Panc1 (cell line): ENCODE data around the gene ALX1. TPM values are rescaled to one million over a fixed set of nuclear protein-coding genes. Genes with fewer than 3 reads are reported as not detected.

Source experiments
- ATAC-seq: fragments of 200-7000 bp; cut with Tn5 transposase; 2 replicates; pipeline ENCODE4 v1.9.1; 2020; ENCODE audit warnings: mild to moderate bottlenecking, moderate library complexity
- BruUV-seq: library from RNA; stranded (reverse); fragments of 400-500 nt; replicated peaks from 2 replicates; lab custom pipeline; 2021; lab: Mats Ljungman, UMichigan
- CTCF ChIA-PET: fragments of 300-600 bp; sonication (Branson Sonifier 250); formaldehyde crosslinking; loops from one replicate; lab custom pipeline; 2022; ENCODE audit warnings: antibody characterized with exemption; lab: Charles Lee
- POLR2A ChIA-PET: fragments of 300-600 bp; sonication (Branson Sonifier 250); formaldehyde crosslinking; loops from one replicate; lab custom pipeline; 2022; ENCODE audit warnings: antibody characterized with exemption; lab: Charles Lee
- DNase-seq: peaks from one replicate; pipeline ENCODE4 v3.0.0-alpha.2; 2010; ENCODE audit warnings: low read depth, low spot score
- H3K27ac ChIP-seq: 2 replicates; pipeline ENCODE4 v1.5.1; 2011; ENCODE audit warnings: mild to moderate bottlenecking, low read length, inconsistent platforms
- H3K27me3 ChIP-seq: fragments of 200-500 bp; sonication (Bioruptor generic); 2 replicates; pipeline ENCODE4 v1.6.0; 2014; ENCODE audit warnings: low read length, inconsistent platforms; ENCODE audit not compliant: control insufficient read depth, insufficient read depth
- H3K36me3 ChIP-seq: fragments of 200-500 bp; sonication (Bioruptor generic); 2 replicates; pipeline ENCODE4 v1.5.1; 2014; ENCODE audit warnings: inconsistent platforms, mild to moderate bottlenecking, low read length, moderate library complexity; ENCODE audit not compliant: control insufficient read depth, insufficient read depth
- H3K4me1 ChIP-seq: 2 replicates; pipeline ENCODE4 v1.5.1; 2011; ENCODE audit warnings: inconsistent platforms, mild to moderate bottlenecking, low read length, moderate library complexity; ENCODE audit not compliant: control insufficient read depth, insufficient read depth
- H3K4me3 ChIP-seq, 2 experiments: 2 replicates each; pipeline ENCODE4 v1.5.1; 2011 to 2012; ENCODE audit warnings: low read depth in 2 of 2, low read length in 2 of 2, mild to moderate bottlenecking in 2 of 2, inconsistent platforms in 1 of 2, moderate library complexity in 1 of 2
- H3K9me3 ChIP-seq: fragments of 200-500 bp; sonication (Bioruptor generic); 2 replicates; pipeline ENCODE4 v1.5.1; 2014; ENCODE audit warnings: low read depth, mild to moderate bottlenecking, inconsistent platforms, low read length, moderate library complexity; ENCODE audit not compliant: control insufficient read depth, insufficient read depth
- POLR2AphosphoS5 ChIP-seq: IDR thresholded peaks from 2 replicates; pipeline ENCODE4 v1.6.1; 2012; ENCODE audit warnings: mild to moderate bottlenecking, low read depth, low read length, moderate library complexity
- SIN3A ChIP-seq: IDR thresholded peaks from 2 replicates; pipeline ENCODE4 v1.6.1; 2012; ENCODE audit warnings: low read depth, mild to moderate bottlenecking, low read length, moderate library complexity, borderline replicate concordance; ENCODE audit not compliant: insufficient read depth
- TCF7L2 ChIP-seq: IDR thresholded peaks from 2 replicates; pipeline ENCODE4 v1.6.1; 2011; ENCODE audit warnings: mild to moderate bottlenecking, low read depth, low read length, inconsistent platforms
- in situ Hi-C: cut with HindIII; loops from 2 replicates; pipeline ENCODE4 v1.10.0; 2016; ENCODE audit warnings: low sequenced_read_pairs, low pct_unique_long_range_greater_than_20kb
- intact Hi-C: fragments of 100-400 bp; cut with micrococcal nuclease; formaldehyde crosslinking; loops from one replicate; pipeline ENCODE4 v1.10.0; 2022; ENCODE audit not compliant: unreplicated experiment
- total RNA-seq: library from RNA; stranded (reverse); gene quantifications from one replicate; pipeline ENCODE4 v1.2.1, GENCODE V29; 2021; ENCODE audit not compliant: unreplicated experiment
- TF ChIP-seq, protein P1 (sequence below): fragments of 450-650 bp; IDR thresholded peaks from 2 replicates; pipeline ENCODE4 v1.5.1; 2017; ENCODE audit warnings: mild to moderate bottlenecking
- TF ChIP-seq, protein P2 (sequence below), 2 experiments: IDR thresholded peaks; 2 replicates each; pipeline ENCODE4 v1.6.1; 2011 to 2012; ENCODE audit warnings: low read depth in 2 of 2, control low read depth in 1 of 2, low read length in 1 of 2, mild to moderate bottlenecking in 1 of 2, moderate library complexity in 1 of 2; ENCODE audit not compliant: insufficient read depth in 1 of 2

Gene ALX1
- total RNA-seq, 1 experiment from 2014 or later, result 0.23 TPM

DNA sequence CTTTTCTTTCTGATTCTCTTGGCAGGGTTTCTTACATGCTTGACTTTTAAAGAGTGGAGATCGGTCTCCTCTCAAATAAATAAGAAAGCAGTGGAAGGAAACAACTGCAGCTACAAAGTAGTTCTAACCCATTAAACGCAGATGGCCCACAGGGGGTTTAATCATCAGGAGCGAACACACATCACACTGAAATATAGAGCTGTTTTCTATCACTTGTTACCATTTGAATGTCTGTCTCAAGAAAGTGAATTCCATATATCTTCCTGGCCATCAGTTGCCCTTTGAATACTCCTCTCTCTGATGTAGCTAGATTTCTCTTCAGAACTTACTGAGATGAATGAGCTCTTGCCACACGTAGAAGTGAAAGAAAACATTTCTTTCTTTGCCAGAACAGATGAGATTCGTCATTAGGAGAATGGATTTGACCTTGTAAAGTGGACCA lies 29.1 kb downstream of the ALX1 start:
- no peaks in the 10 kb centered on the region for H3K9me3 ChIP-seq
- TF ChIP-seq POLR2AphosphoS5, result no peak
- TF ChIP-seq, protein P1, sequence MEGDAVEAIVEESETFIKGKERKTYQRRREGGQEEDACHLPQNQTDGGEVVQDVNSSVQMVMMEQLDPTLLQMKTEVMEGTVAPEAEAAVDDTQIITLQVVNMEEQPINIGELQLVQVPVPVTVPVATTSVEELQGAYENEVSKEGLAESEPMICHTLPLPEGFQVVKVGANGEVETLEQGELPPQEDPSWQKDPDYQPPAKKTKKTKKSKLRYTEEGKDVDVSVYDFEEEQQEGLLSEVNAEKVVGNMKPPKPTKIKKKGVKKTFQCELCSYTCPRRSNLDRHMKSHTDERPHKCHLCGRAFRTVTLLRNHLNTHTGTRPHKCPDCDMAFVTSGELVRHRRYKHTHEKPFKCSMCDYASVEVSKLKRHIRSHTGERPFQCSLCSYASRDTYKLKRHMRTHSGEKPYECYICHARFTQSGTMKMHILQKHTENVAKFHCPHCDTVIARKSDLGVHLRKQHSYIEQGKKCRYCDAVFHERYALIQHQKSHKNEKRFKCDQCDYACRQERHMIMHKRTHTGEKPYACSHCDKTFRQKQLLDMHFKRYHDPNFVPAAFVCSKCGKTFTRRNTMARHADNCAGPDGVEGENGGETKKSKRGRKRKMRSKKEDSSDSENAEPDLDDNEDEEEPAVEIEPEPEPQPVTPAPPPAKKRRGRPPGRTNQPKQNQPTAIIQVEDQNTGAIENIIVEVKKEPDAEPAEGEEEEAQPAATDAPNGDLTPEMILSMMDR, result no peak
- DNase-seq (no peak), ATAC-seq (no peak)
- ChIA-PET CTCF (no interaction called here), POLR2A (no interaction called here)
- H3K4me1 ChIP-seq, result no peaks in the 10 kb centered on the region
- no peak overlapping the region for H3K27ac ChIP-seq
- H3K27me3 ChIP-seq, result no peaks in the 10 kb centered on the region
- BruUV-seq, result no TSS peak
- intact Hi-C loops, result no loop called here
- in situ Hi-C loops, result no loop called here
- H3K36me3 ChIP-seq, result no peaks in the 10 kb centered on the region
- H3K4me3 ChIP-seq, result no peak overlapping the region

DNA sequence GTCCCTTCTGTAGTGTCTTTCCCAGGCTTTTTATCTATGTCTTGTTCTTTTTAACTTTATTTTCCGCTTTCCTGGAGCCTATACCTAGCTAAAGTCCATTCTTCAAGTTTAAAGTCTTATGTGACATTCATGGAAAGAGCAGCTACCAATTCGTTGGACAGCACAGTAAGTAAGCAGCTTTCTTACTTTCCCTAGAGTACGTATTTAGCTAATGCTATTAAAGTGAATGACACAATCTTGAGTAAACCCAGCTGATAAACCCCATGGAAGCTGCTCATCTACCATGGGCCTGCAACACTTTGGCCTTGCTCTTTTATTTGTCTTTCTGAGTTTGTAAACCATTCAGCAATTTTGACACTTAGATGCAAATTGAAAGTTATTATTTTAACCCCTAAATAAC lies 30.0 kb downstream of the ALX1 start:
- POLR2A ChIA-PET, result no interaction called here
- no peak for DNase-seq
- Histone ChIP-seq H3K9me3 (no peaks in the 10 kb centered on the region), H3K4me1 (no peaks in the 10 kb centered on the region), H3K27ac (no peak overlapping the region), H3K4me3 (no peak overlapping the region), H3K36me3 (no peaks in the 10 kb centered on the region), H3K27me3 (no peaks in the 10 kb centered on the region)
- no peak for ATAC-seq
- CTCF ChIA-PET, result no interaction called here
- no TSS peak for BruUV-seq
- TF ChIP-seq, protein P2, sequence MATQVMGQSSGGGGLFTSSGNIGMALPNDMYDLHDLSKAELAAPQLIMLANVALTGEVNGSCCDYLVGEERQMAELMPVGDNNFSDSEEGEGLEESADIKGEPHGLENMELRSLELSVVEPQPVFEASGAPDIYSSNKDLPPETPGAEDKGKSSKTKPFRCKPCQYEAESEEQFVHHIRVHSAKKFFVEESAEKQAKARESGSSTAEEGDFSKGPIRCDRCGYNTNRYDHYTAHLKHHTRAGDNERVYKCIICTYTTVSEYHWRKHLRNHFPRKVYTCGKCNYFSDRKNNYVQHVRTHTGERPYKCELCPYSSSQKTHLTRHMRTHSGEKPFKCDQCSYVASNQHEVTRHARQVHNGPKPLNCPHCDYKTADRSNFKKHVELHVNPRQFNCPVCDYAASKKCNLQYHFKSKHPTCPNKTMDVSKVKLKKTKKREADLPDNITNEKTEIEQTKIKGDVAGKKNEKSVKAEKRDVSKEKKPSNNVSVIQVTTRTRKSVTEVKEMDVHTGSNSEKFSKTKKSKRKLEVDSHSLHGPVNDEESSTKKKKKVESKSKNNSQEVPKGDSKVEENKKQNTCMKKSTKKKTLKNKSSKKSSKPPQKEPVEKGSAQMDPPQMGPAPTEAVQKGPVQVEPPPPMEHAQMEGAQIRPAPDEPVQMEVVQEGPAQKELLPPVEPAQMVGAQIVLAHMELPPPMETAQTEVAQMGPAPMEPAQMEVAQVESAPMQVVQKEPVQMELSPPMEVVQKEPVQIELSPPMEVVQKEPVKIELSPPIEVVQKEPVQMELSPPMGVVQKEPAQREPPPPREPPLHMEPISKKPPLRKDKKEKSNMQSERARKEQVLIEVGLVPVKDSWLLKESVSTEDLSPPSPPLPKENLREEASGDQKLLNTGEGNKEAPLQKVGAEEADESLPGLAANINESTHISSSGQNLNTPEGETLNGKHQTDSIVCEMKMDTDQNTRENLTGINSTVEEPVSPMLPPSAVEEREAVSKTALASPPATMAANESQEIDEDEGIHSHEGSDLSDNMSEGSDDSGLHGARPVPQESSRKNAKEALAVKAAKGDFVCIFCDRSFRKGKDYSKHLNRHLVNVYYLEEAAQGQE (IDR thresholded peaks at IDR 0.05; ENCODE audit: insufficient read depth in 1 of 2, low read depth in 2 of 2, low read length in 1 of 2), result no peak
- TF ChIP-seq SIN3A, result no peak
- TF ChIP-seq, protein P1, result no peak
- no peak for TF ChIP-seq TCF7L2
- no peak for TF ChIP-seq POLR2AphosphoS5
- in situ Hi-C loops, result no loop called here
- intact Hi-C loops, result no loop called here
